Measurements from ENCODE around the gene ARID3C. TPM values are rescaled to one million over a fixed set of nuclear protein-coding genes. Genes with fewer than 3 reads are reported as not detected.
A peak's percentile ranks its signal among the peaks of the same experiment; 100 is the strongest.

Gene ARID3C
- under 1 TPM in 1 of 5 donors, not detected in 4; 0.38 TPM for total RNA-seq
- total RNA-seq (2013) = 0.13 TPM
- total RNA-seq = 0 to 0.35 (median 0.10) reads per million in 29 experiments

- peak within 1 kb of the TSS; percentile 71 to 84 (median 83) for H3K4me3 Mint-ChIP-seq
- DNase-seq (peak in 20 of 35 experiments; percentile 19 to 64 (median 35)), ATAC-seq (replicated peaks in 1 of 4) (peak; percentile 83 to 90 (median 87))
- peaks cover 4 to 32% of the 10 kb centered on the region in 2 experiments for H3K4me1 ChIP-seq (ENCODE audit: control insufficient read depth in 1 of 2, extremely low read depth in 1 of 2, insufficient read depth in 2 of 2, low read length in 2 of 2)
- H3K27ac Mint-ChIP-seq = peak within 1 kb of the TSS in 1 of 2 donors; percentile 70
- H3K4me1 Mint-ChIP-seq = peaks cover 17 to 26% (median 22%) of the 10 kb centered on the region in 3 donors
- 1% methylated on average over 61 of the region's 69 CpGs for WGBS (ENCODE audit: insufficient coverage)
- no peaks in the 10 kb centered on the region for H3K9me3 ChIP-seq
- CTCF ChIA-PET = interaction anchor here (0.6 to 1.5 kb wide), 3 partner anchors 8 to 503 kb away, joined by 3 to 4 read pairs (median 3); partner anchors contain the start of genes DCTN3 (in 1 of the 2) and UBAP1 (in 1 of the 2)
- H3K27ac ChIP-seq (ENCODE audit: low read length) = no peak within 1 kb of the TSS
- peaks cover 19 to 65% of the 10 kb centered on the region in 2 experiments for H3K27me3 ChIP-seq (replicated peaks in 1 of 2; ENCODE audit: control insufficient read depth in 2 of 2, extremely low read depth in 1 of 2, insufficient read depth in 2 of 2, low read length in 1 of 2)
- no peaks in the 10 kb centered on the region for H3K36me3 ChIP-seq (ENCODE audit: control insufficient read depth in 2 of 2, extremely low read depth in 1 of 2, insufficient read depth in 1 of 2, low read length in 1 of 2)
- POLR2A ChIA-PET = no interaction called here
- H3K9me3 Mint-ChIP-seq = no peaks in the 10 kb centered on the region
- no peaks in the 10 kb centered on the region for H3K36me3 Mint-ChIP-seq
- H3K4me3 ChIP-seq (ENCODE audit: control insufficient read depth in 1 of 2, extremely low read depth in 1 of 2, low read length in 1 of 2) = peak within 1 kb of the TSS; percentile 37 to 64
- peaks cover 44 to 54% of the 10 kb centered on the region in 2 donors for H3K27me3 Mint-ChIP-seq
Observed at GRCh38 chr9:34628656-34629490, at the start of gene ARID3C. TSS of gene ARID3C (minus strand) at chr9:34629066. CDS start at chr9:34628014, 1,052 bp downstream.

- Mint-ChIP-seq H3K27ac (no peak overlapping the region), H3K4me3 (no peak overlapping the region), H3K27me3 (no peaks in the 10 kb centered on the region), H3K9me3 (no peaks in the 10 kb centered on the region), H3K36me3 (no peaks in the 10 kb centered on the region), H3K4me1 (peaks cover 0 to 13% (median 2%) of the 10 kb centered on the region in 3 donors)
- no peak for ATAC-seq (replicated peaks in 1 of 4)
- ChIA-PET CTCF (interaction anchor here in 1 of 2 donors (1.5 kb wide), 1 partner anchor 26 kb away, joined by 5 read pairs; no protein-coding TSS in a partner anchor), POLR2A (no interaction called here)
- WGBS (ENCODE audit: insufficient coverage) = 100% methylated on average over 1 of the region's 2 CpGs
- no peak overlapping the region for H3K27ac ChIP-seq (ENCODE audit: low read length)
- no peak for DNase-seq
- H3K9me3 ChIP-seq = no peaks in the 10 kb centered on the region
- no peaks in the 10 kb centered on the region for H3K4me1 ChIP-seq (ENCODE audit: control insufficient read depth in 1 of 2, extremely low read depth in 1 of 2, insufficient read depth in 2 of 2, low read length in 2 of 2)
- H3K4me3 ChIP-seq (ENCODE audit: control insufficient read depth in 1 of 2, extremely low read depth in 1 of 2, low read length in 1 of 2) = no peak overlapping the region
- no peaks in the 10 kb centered on the region for H3K36me3 ChIP-seq (ENCODE audit: control insufficient read depth in 2 of 2, extremely low read depth in 1 of 2, insufficient read depth in 1 of 2, low read length in 1 of 2)
- peaks cover 0 to 2% of the 10 kb centered on the region in 2 experiments for H3K27me3 ChIP-seq (replicated peaks in 1 of 2; ENCODE audit: control insufficient read depth in 2 of 2, extremely low read depth in 1 of 2, insufficient read depth in 2 of 2, low read length in 1 of 2)
Observed at GRCh38 chr9:34675869-34676268, 47.0 kb upstream of the ARID3C start.

GRCh38 chr9:34675048-34675714, 46.3 kb upstream of the ARID3C start:
- H3K4me3 Mint-ChIP-seq = no peak overlapping the region
- H3K4me1 Mint-ChIP-seq = peaks cover 0 to 13% (median 2%) of the 10 kb centered on the region in 3 donors
- no peaks in the 10 kb centered on the region for H3K36me3 ChIP-seq (ENCODE audit: control insufficient read depth in 2 of 2, extremely low read depth in 1 of 2, insufficient read depth in 1 of 2, low read length in 1 of 2)
- H3K27me3 ChIP-seq (replicated peaks in 1 of 2; ENCODE audit: control insufficient read depth in 2 of 2, extremely low read depth in 1 of 2, insufficient read depth in 2 of 2, low read length in 1 of 2) = peaks cover 0 to 2% of the 10 kb centered on the region in 2 experiments
- CTCF ChIA-PET = interaction anchor here (1.2 to 1.5 kb wide), 2 partner anchors 27 kb away, joined by 3 to 5 read pairs; no protein-coding TSS in a partner anchor
- no peak overlapping the region for H3K27ac ChIP-seq (ENCODE audit: low read length)
- no peaks in the 10 kb centered on the region for H3K36me3 Mint-ChIP-seq
- no peaks in the 10 kb centered on the region for H3K9me3 ChIP-seq
- DNase-seq (peak in 27 of 35 experiments; percentile 15 to 64 (median 30)), ATAC-seq (replicated peaks in 1 of 4) (peak; percentile 63 to 82 (median 76))
- no peaks in the 10 kb centered on the region for H3K4me1 ChIP-seq (ENCODE audit: control insufficient read depth in 1 of 2, extremely low read depth in 1 of 2, insufficient read depth in 2 of 2, low read length in 2 of 2)
- 30% methylated on average over 8 of the region's 10 CpGs for WGBS (ENCODE audit: insufficient coverage)
- no peaks in the 10 kb centered on the region for H3K27me3 Mint-ChIP-seq
- H3K27ac Mint-ChIP-seq = no peak overlapping the region
- H3K9me3 Mint-ChIP-seq = peaks cover 0 to 4% (median 3%) of the 10 kb centered on the region in 3 donors
- no peak overlapping the region for H3K4me3 ChIP-seq (ENCODE audit: control insufficient read depth in 1 of 2, extremely low read depth in 1 of 2, low read length in 1 of 2)
- POLR2A ChIA-PET = no interaction called here

- ATAC-seq (replicated peaks in 1 of 4) = no peak
- ChIA-PET POLR2A (no interaction called here), CTCF (interaction anchor here (1.2 to 1.5 kb wide), 2 partner anchors 28 kb away, joined by 3 to 5 read pairs; no protein-coding TSS in a partner anchor)
- no peak for DNase-seq
- Mint-ChIP-seq H3K4me3 (no peak overlapping the region), H3K9me3 (peaks cover 3 to 9% (median 5%) of the 10 kb centered on the region in 3 donors), H3K27me3 (no peaks in the 10 kb centered on the region), H3K27ac (no peak overlapping the region), H3K4me1 (peaks cover 0 to 13% (median 2%) of the 10 kb centered on the region in 3 donors), H3K36me3 (peaks cover 5% of the 10 kb centered on the region)
- H3K27me3 ChIP-seq (replicated peaks in 1 of 2; ENCODE audit: control insufficient read depth in 2 of 2, extremely low read depth in 1 of 2, insufficient read depth in 2 of 2, low read length in 1 of 2) = peaks cover 0 to 2% of the 10 kb centered on the region in 2 experiments
- no peaks in the 10 kb centered on the region for H3K4me1 ChIP-seq (ENCODE audit: control insufficient read depth in 1 of 2, extremely low read depth in 1 of 2, insufficient read depth in 2 of 2, low read length in 2 of 2)
- no peaks in the 10 kb centered on the region for H3K9me3 ChIP-seq
- peaks cover 0 to 5% of the 10 kb centered on the region in 2 donors for H3K36me3 ChIP-seq (ENCODE audit: control insufficient read depth in 2 of 2, extremely low read depth in 1 of 2, insufficient read depth in 1 of 2, low read length in 1 of 2)
- 78% methylated on average over 2 of the region's 3 CpGs for WGBS (ENCODE audit: insufficient coverage)
- no peak overlapping the region for H3K4me3 ChIP-seq (ENCODE audit: control insufficient read depth in 1 of 2, extremely low read depth in 1 of 2, low read length in 1 of 2)
- no peak overlapping the region for H3K27ac ChIP-seq (ENCODE audit: low read length)
Observed at GRCh38 chr9:34674440-34674839, 45.6 kb upstream of the ARID3C start.

- DNase-seq (no peak), ATAC-seq (replicated peaks in 1 of 4) (no peak)
- peaks cover 8 to 16% (median 10%) of the 10 kb centered on the region in 3 donors for H3K9me3 Mint-ChIP-seq
- CTCF ChIA-PET = no interaction called here
- POLR2A ChIA-PET = no interaction called here
- Histone ChIP-seq H3K27ac (ENCODE audit: low read length) (no peak overlapping the region), H3K4me3 (ENCODE audit: control insufficient read depth in 1 of 2, extremely low read depth in 1 of 2, low read length in 1 of 2) (no peak overlapping the region), H3K4me1 (ENCODE audit: control insufficient read depth in 1 of 2, extremely low read depth in 1 of 2, insufficient read depth in 2 of 2, low read length in 2 of 2) (peaks cover 0 to 5% of the 10 kb centered on the region in 2 experiments), H3K27me3 (replicated peaks in 1 of 2; ENCODE audit: control insufficient read depth in 2 of 2, extremely low read depth in 1 of 2, insufficient read depth in 2 of 2, low read length in 1 of 2) (peaks cover 0 to 2% of the 10 kb centered on the region in 2 experiments), H3K9me3 (no peaks in the 10 kb centered on the region), H3K36me3 (ENCODE audit: control insufficient read depth in 2 of 2, extremely low read depth in 1 of 2, insufficient read depth in 1 of 2, low read length in 1 of 2) (peaks cover 0 to 5% of the 10 kb centered on the region in 2 donors)
- no peak overlapping the region for H3K4me3 Mint-ChIP-seq
- no peaks in the 10 kb centered on the region for H3K27me3 Mint-ChIP-seq
- peaks cover 24% of the 10 kb centered on the region for H3K36me3 Mint-ChIP-seq
- H3K4me1 Mint-ChIP-seq = peaks cover 6 to 16% (median 13%) of the 10 kb centered on the region in 3 donors
- no peak overlapping the region for H3K27ac Mint-ChIP-seq
- no CpG with 5 or more reads among the region's 1 CpG for WGBS (ENCODE audit: insufficient coverage)
Observed at GRCh38 chr9:34671307-34671706, 42.4 kb upstream of the ARID3C start.

All from T-cell (primary cell).